Fibroblast of skin of scalp (primary cell): ENCODE measurements around the gene NDP.
"Not testable (repeated sequence)": the region's sequence is repeated elsewhere in the genome, so short reads cannot be mapped to it uniquely, and the experiment has no call there.

Experiments
- DNase-seq: peaks from one replicate; pipeline ENCODE4 v3.0.0-alpha.2; 2013

The NDP gene

DNA sequence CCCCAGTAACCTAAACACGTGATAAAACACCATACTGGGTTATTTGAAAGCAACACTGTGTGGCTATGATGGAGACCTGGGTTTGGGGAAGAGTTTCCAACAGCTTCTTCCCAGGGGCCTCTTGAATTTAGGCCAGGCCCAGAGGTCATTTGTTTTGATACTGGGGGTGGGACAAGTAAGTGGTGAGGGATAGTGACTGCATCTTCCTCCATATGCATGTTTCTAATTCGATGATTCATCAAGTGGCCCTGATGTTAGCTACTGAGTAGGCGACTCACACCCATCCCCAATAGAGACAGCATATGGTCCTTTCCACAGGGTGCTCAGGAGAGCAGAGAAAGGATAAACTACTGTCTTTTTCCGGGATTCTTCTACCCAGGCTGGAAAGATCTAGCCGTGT lies 2.7 kb downstream of the NDP start:
- DNase-seq = peak; percentile 64

- DNase-seq = peak; percentile 61
Measured at GRCh38 chrX:43969504-43970501, 3.4 kb downstream of the NDP start.

- DNase-seq = no peak
Measured at GRCh38 chrX:43968359-43968781, 4.8 kb downstream of the NDP start.

- DNase-seq = peak; percentile 13
Measured at GRCh38 chrX:43964936-43965335, 8.3 kb downstream of the NDP start.

- DNase-seq = no peak
Measured at GRCh38 chrX:43963726-43964125, 9.5 kb downstream of the NDP start.

DNA sequence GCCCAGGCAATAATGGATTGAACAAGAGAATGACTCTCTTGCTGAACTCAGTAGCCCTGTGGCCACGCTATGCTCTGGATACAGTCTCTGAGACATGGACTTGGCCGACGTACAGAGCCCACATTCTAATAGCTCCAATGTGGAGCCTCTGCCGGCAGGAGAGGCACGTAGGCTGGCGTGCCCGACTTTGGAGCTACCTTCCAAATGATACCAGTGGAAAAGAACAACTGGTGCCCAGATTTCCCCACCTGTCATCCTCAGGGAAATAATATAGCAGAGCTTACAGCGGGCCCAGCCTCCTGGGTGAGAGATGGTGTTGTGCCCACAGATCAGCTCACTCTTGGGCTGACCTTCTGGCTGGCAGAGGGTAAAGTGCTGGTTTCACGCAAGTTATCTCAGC lies 10.6 kb downstream of the NDP start:
- no peak for DNase-seq

- no peak for DNase-seq
Measured at GRCh38 chrX:43961699-43962098, 11.5 kb downstream of the NDP start.

- DNase-seq = peak; percentile 80
Measured at GRCh38 chrX:43958529-43958928, 14.7 kb downstream of the NDP start.

DNA sequence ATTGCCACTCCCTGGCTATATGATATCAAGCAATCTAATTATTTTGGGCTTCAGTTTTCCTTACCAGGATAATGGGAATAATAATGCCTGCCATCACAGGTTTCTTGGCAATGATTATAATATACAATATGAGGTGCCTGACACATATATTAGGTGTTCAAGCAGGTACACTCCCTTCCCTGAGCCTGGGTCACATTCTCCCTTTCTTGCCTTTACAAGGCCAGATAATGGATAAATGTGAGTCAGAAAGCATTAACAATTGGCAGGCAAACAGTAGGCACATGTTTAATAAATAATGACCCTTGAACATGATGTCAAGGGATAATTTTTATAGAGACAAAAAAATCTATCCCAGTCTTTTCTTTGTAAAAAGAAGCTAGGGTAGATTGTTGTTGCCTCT lies 17.2 kb downstream of the NDP start:
- no peak for DNase-seq

GRCh38 chrX:43953218-43953617 lies 20.0 kb downstream of the NDP start:
- DNase-seq = peak; percentile 3

- peak; percentile 35 for DNase-seq
Measured at GRCh38 chrX:43949669-43950068, 23.5 kb downstream of the NDP start.

GRCh38 chrX:43940816-43941474 lies 32.2 kb downstream of the NDP start:
- peak; percentile 3 for DNase-seq

GRCh38 chrX:43939187-43939926 lies 33.8 kb downstream of the NDP start:
- no peak for DNase-seq

- DNase-seq = not testable (repeated sequence)
Measured at GRCh38 chrX:43922032-43922431, 51.2 kb downstream of the NDP start.

GRCh38 chrX:43910772-43911171 lies 62.4 kb downstream of the NDP start:
- DNase-seq = not testable (repeated sequence)

GRCh38 chrX:43910012-43910411 lies 63.2 kb downstream of the NDP start:
- DNase-seq = no peak

GRCh38 chrX:43909141-43909540 lies 64.0 kb downstream of the NDP start:
- no peak for DNase-seq

DNA sequence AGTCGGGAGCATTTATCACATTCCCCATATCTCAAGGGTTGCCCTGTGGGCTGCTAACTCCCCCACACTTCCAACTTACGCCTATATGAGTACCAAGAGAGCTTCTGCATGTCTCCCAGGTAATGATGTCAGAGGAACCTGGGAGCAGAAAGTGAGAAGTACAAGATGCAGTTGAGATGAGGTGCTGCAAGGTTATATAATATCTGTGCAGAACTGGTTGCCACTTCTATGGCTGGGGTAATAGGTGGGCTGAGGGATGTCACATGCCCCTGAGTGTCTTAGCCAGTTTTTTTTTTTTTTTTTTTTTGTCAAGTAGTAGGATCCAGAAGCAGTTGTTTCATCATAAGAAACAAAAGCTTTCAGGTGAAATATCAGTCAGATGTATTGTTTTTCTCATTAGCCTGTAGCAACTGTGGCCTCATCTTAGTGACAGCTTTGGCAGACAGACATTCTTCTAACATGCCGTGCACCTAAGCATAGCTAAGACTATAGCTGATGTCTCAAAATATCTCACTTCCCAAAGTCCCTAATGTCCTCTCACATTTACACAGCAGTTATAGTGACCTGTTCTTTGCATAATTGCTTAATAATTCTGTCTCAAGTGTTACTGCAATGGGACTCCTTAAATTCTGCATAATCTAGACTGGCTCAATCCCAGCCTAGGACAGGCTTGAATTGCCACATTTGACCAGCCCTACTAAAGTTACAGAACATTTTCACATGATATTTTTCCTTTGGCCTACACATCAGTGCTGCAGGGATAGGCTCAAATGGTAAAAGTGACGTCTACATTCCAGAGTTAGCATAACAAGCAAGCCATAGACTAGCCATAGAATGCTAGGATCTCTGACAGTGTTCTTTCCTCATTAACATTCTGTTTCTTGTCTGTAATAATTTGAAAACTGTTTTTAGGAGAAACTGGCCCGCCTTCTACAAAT lies 73.0 kb downstream of the NDP start:
- DNase-seq = no peak
